Measurements from ENCODE around the gene FKTN.
"Not testable (repeated sequence)": the region's sequence is repeated elsewhere in the genome, so short reads cannot be mapped to it uniquely, and the experiment has no call there.

Gene FKTN

DNA sequence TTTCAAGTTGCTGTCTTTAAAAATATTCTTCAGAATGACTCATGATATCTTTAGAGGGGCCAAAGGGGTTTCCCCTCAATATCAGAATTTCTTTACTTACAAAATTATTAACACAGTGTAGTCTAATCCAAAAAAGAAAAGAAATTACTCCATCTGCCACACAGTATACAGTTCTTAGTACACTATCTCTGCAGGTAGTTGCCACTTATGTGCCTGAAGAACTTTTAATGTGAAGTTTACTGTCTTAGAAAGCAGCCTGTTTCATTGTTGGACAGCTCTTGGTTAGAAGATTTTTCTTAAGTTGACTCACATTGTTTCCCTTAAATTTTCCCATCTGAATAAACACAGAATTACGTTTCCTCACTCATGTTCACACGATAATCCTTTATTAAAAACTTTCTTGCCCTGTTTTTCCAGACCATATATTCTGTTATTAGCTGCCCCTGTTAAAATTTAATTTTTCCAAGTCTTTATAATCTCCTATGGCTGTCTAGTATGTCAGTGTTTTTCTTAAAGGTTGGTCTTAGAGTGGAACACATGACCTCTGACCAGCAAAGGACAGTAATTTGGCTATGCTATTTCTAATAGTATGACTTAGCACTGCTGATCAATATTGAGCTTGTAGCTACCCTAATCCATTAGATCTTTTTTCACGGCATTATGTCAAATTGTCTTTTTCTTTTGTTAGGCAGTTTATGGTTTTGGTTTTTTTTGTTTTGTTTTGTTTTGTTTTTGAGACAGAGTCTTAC is 21.8 kb upstream of the FKTN start:
- TF ChIP-seq ZFX (IDR thresholded peaks at IDR 0.05; ENCODE audit: borderline replicate concordance), result no peak
- TF ChIP-seq, protein P1, sequence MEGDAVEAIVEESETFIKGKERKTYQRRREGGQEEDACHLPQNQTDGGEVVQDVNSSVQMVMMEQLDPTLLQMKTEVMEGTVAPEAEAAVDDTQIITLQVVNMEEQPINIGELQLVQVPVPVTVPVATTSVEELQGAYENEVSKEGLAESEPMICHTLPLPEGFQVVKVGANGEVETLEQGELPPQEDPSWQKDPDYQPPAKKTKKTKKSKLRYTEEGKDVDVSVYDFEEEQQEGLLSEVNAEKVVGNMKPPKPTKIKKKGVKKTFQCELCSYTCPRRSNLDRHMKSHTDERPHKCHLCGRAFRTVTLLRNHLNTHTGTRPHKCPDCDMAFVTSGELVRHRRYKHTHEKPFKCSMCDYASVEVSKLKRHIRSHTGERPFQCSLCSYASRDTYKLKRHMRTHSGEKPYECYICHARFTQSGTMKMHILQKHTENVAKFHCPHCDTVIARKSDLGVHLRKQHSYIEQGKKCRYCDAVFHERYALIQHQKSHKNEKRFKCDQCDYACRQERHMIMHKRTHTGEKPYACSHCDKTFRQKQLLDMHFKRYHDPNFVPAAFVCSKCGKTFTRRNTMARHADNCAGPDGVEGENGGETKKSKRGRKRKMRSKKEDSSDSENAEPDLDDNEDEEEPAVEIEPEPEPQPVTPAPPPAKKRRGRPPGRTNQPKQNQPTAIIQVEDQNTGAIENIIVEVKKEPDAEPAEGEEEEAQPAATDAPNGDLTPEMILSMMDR (IDR thresholded peaks at IDR 0.05), result no peak

DNA sequence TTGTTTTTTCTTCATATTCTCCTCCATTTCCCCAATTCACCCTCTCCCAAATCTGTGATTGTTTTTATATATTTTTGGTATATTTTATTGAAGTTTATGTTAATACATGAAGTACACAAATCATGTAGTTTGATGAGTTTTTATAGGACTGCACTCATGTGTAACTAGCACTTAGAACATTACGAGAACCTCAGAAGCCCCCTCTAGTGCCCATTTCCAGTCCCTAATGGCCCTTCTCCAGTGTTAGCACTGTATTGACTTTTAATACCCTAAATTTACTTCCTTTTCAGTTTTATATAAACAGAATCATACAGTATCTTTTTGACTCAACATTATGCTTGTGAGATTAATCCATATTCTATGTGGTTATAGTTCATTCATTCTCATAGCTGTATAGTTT is 18.5 kb upstream of the FKTN start:
- no peak for TF ChIP-seq ZFX (IDR thresholded peaks at IDR 0.05; ENCODE audit: borderline replicate concordance)
- TF ChIP-seq, protein P1 (IDR thresholded peaks at IDR 0.05), result 0 out of 2 replicates have a peak, but pooled peaks have one; percentile 21
- H3K27ac ChIP-seq, result no peak overlapping the region

More for the DNA sequence above, 21.8 kb upstream of the FKTN start:
- no peak overlapping the region for H3K27ac ChIP-seq

DNA sequence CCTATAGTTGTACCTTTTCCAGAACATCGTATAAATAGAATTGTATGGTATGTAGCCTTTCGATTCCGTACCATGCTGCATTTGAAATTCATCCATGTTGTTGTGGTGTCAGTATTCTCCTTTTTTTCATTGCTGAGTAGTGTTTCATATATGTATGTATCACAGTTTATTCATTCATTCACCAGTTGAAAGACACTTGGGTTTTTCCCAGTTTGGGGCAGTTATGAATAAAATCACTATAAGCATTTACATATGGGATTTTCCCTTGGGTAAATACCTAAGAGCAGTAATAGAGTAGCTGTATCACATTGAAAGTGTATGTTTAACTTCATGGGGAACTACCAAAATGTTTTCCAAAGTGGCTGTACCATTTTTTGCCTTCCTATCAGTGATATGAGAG is 16.1 kb upstream of the FKTN start:
- TF ChIP-seq, protein P1 (IDR thresholded peaks at IDR 0.05), result no peak
- no peak for TF ChIP-seq ZFX (IDR thresholded peaks at IDR 0.05; ENCODE audit: borderline replicate concordance)
- no peak overlapping the region for H3K27ac ChIP-seq

DNA sequence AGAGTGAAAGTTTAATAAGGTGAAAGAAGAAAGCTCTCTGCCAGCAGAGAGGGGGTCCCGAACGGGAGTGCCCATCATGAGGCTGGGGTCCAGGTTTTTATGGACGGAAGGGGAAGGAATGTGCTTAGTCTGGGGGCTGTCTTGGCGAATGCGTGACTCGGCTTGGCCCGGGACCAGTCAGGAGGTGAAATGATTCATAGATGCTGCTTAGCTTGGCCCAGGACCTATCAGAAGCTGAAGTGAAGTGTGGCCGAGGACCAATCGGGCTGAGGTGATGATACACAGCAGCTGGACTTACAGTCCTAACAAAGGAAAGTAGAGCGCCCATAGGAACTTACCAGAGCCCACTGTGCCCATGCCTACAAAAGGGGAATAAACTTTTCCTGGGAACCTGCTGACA is 3.9 kb upstream of the FKTN start:
- TF ChIP-seq, protein P1 (IDR thresholded peaks at IDR 0.05), result no peak
- TF ChIP-seq ZFX (IDR thresholded peaks at IDR 0.05; ENCODE audit: borderline replicate concordance), result no peak
- H3K27ac ChIP-seq, result no peak overlapping the region

DNA sequence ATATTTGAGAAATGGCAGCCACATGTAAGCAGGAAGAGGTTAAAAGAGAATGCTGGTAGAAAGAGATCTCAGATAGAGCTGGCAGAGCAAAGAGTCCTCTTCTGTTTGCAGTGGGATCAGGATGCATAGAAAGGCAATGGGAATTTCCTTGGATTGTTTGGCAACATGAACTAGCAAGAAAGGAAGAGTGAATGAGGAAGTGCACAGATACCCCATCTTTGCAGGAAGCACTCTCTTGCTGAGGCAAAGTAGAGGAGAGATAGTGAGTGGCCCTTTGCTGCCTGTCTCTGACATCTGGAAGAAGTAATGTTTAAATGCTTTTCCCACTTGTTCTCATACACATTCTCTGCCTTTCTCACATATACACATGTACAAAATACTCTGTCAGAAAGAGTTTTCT is 14.5 kb downstream of the FKTN start:
- H3K27ac ChIP-seq, result no peak overlapping the region
- TF ChIP-seq, protein P1 (IDR thresholded peaks at IDR 0.05), result no peak

DNA sequence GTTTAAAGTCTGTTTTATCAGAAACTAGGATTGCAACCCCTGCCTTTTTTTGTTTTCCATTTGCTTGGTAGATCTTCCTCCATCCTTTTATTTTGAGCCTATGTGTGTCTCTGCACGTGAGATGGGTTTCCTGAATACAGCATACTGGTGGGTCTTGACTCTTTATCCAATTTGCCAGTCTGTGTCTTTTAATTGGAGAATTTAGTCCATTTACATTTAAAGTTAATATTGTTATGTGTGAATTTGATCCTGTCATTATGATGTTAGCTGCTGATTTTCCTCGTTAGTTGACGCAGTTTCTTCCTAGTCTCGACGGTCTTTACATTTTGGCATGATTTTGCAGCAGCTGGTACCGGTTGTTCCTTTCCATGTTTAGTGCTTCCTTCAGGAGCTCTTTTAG is 22.0 kb downstream of the FKTN start:
- H3K27ac ChIP-seq, result not testable (repeated sequence)

DNA sequence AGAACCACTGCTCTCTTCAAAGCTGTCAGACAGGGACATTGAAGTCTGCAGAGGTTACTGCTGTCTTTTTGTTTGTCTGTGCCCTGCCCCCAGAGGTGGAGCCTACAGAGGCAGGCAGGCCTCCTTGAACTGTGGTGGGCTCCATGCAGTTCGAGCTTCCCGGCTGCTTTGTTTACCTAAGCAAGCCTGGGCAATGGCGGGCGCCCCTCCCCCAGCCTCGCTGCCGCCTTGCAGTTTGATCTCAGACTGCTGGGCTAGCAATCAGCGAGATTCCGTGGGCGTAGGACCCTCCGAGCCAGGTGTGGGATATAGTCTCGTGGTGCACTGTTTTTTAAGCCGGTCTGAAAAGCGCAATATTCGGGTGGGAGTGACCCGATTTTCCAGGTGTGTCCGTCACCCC is 23.6 kb downstream of the FKTN start:
- H3K27ac ChIP-seq, result not testable (repeated sequence)

DNA sequence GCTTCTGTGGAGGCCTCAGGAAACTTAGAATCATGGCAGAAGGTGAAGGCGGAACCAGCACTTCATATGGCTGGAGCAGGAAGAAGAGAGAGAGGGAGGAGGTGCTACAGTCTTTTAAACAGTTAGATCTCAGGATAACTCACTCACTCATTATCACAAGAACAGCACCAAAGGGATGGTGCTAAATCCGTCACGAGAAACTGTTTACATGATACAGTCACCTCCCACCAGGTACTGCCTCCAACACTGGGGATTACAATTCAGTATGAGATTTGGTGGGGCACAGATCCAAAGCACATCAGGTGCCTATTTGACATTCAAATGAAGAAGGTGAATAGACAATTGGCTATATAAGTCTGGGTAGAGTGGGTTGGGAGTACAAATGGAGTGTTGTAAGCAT is 35.2 kb downstream of the FKTN start:
- no peak overlapping the region for H3K27ac ChIP-seq
- TF ChIP-seq ZFX (IDR thresholded peaks at IDR 0.05; ENCODE audit: borderline replicate concordance), result no peak
- TF ChIP-seq, protein P1 (IDR thresholded peaks at IDR 0.05), result no peak

All from 22Rv1 (cell line).